Activated naive CD8-positive, alpha-beta T cell (primary cell): ENCODE measurements around the gene APH1B.
"Not testable (repeated sequence)": the region's sequence is repeated elsewhere in the genome, so short reads cannot be mapped to it uniquely, and the experiment has no call there.

Source experiments
- H3K27ac Mint-ChIP-seq: one replicate; pipeline ENCODE4 v1.8.0; 2021; ENCODE audit warnings: mixed read lengths
- H3K27me3 Mint-ChIP-seq: one replicate; pipeline ENCODE4 v1.8.0; 2021; ENCODE audit warnings: mixed read lengths
- H3K36me3 Mint-ChIP-seq: one replicate; pipeline ENCODE4 v1.8.0; 2021; ENCODE audit warnings: mixed read lengths
- H3K4me1 Mint-ChIP-seq: one replicate; pipeline ENCODE4 v1.8.0; 2021; ENCODE audit warnings: low read depth, mixed read lengths
- H3K4me3 Mint-ChIP-seq: one replicate; pipeline ENCODE4 v1.8.0; 2021; ENCODE audit warnings: mild to moderate bottlenecking, mixed read lengths
- H3K9me3 Mint-ChIP-seq: one replicate; pipeline ENCODE4 v1.8.0; 2021; ENCODE audit warnings: low read depth, mixed read lengths

Gene APH1B

GRCh38 chr15:63299943-63300575 lies 22.7 kb downstream of the APH1B start:
- H3K27ac Mint-ChIP-seq: no peak overlapping the region
- H3K27me3 Mint-ChIP-seq: no peaks in the 10 kb centered on the region
- H3K4me1 Mint-ChIP-seq: peaks cover 5% of the 10 kb centered on the region
- no peaks in the 10 kb centered on the region for H3K9me3 Mint-ChIP-seq
- H3K36me3 Mint-ChIP-seq: peaks cover 17% of the 10 kb centered on the region
- H3K4me3 Mint-ChIP-seq: no peak overlapping the region

GRCh38 chr15:63301088-63301487 lies 23.7 kb downstream of the APH1B start:
- no peaks in the 10 kb centered on the region for H3K9me3 Mint-ChIP-seq
- no peak overlapping the region for H3K4me3 Mint-ChIP-seq
- H3K27me3 Mint-ChIP-seq: no peaks in the 10 kb centered on the region
- H3K27ac Mint-ChIP-seq: no peak overlapping the region
- peaks cover 3% of the 10 kb centered on the region for H3K4me1 Mint-ChIP-seq
- peaks cover 17% of the 10 kb centered on the region for H3K36me3 Mint-ChIP-seq

- no peaks in the 10 kb centered on the region for H3K9me3 Mint-ChIP-seq
- no peaks in the 10 kb centered on the region for H3K4me1 Mint-ChIP-seq
- H3K36me3 Mint-ChIP-seq: peaks cover 9% of the 10 kb centered on the region
- no peak overlapping the region for H3K4me3 Mint-ChIP-seq
- H3K27ac Mint-ChIP-seq: no peak overlapping the region
- no peaks in the 10 kb centered on the region for H3K27me3 Mint-ChIP-seq
Observed at GRCh38 chr15:63305260-63305659, 27.9 kb downstream of the APH1B start.

GRCh38 chr15:63306492-63307073 lies 29.2 kb downstream of the APH1B start:
- no peaks in the 10 kb centered on the region for H3K9me3 Mint-ChIP-seq
- H3K27ac Mint-ChIP-seq: no peak overlapping the region
- no peaks in the 10 kb centered on the region for H3K4me1 Mint-ChIP-seq
- H3K4me3 Mint-ChIP-seq: no peak overlapping the region
- H3K27me3 Mint-ChIP-seq: no peaks in the 10 kb centered on the region
- H3K36me3 Mint-ChIP-seq: peaks cover 12% of the 10 kb centered on the region

GRCh38 chr15:63308491-63308890 lies 31.1 kb downstream of the APH1B start:
- Mint-ChIP-seq H3K4me1 (no peaks in the 10 kb centered on the region), H3K4me3 (no peak overlapping the region), H3K27me3 (no peaks in the 10 kb centered on the region), H3K9me3 (no peaks in the 10 kb centered on the region), H3K27ac (no peak overlapping the region), H3K36me3 (peaks cover 5% of the 10 kb centered on the region)

- H3K4me3 Mint-ChIP-seq: no peak overlapping the region
- no peaks in the 10 kb centered on the region for H3K27me3 Mint-ChIP-seq
- H3K36me3 Mint-ChIP-seq: peaks cover 5% of the 10 kb centered on the region
- no peak overlapping the region for H3K27ac Mint-ChIP-seq
- H3K9me3 Mint-ChIP-seq: no peaks in the 10 kb centered on the region
- H3K4me1 Mint-ChIP-seq: no peaks in the 10 kb centered on the region
Observed at GRCh38 chr15:63308947-63309346, 31.5 kb downstream of the APH1B start.

- no peaks in the 10 kb centered on the region for H3K4me1 Mint-ChIP-seq
- no peak overlapping the region for H3K27ac Mint-ChIP-seq
- no peak overlapping the region for H3K4me3 Mint-ChIP-seq
- H3K27me3 Mint-ChIP-seq: no peaks in the 10 kb centered on the region
- H3K9me3 Mint-ChIP-seq: no peaks in the 10 kb centered on the region
- peaks cover 5% of the 10 kb centered on the region for H3K36me3 Mint-ChIP-seq
Observed at GRCh38 chr15:63310646-63311045, 33.2 kb downstream of the APH1B start.

- H3K9me3 Mint-ChIP-seq: no peaks in the 10 kb centered on the region
- no peak overlapping the region for H3K4me3 Mint-ChIP-seq
- H3K36me3 Mint-ChIP-seq: peaks cover 5% of the 10 kb centered on the region
- no peaks in the 10 kb centered on the region for H3K4me1 Mint-ChIP-seq
- no peaks in the 10 kb centered on the region for H3K27me3 Mint-ChIP-seq
- no peak overlapping the region for H3K27ac Mint-ChIP-seq
Observed at GRCh38 chr15:63312286-63312685, 34.9 kb downstream of the APH1B start.

- H3K4me3 Mint-ChIP-seq: no peak overlapping the region
Observed at GRCh38 chr15:63313825-63314224, 36.4 kb downstream of the APH1B start.

GRCh38 chr15:63314409-63314808 lies 37.0 kb downstream of the APH1B start:
- H3K4me3 Mint-ChIP-seq: no peak overlapping the region
- no peaks in the 10 kb centered on the region for H3K9me3 Mint-ChIP-seq
- no peak overlapping the region for H3K27ac Mint-ChIP-seq
- no peaks in the 10 kb centered on the region for H3K4me1 Mint-ChIP-seq
- H3K27me3 Mint-ChIP-seq: no peaks in the 10 kb centered on the region
- H3K36me3 Mint-ChIP-seq: peaks cover 2% of the 10 kb centered on the region

More at GRCh38 chr15:63313825-63314224, 36.4 kb downstream of the APH1B start:
- Mint-ChIP-seq H3K36me3 (peaks cover 5% of the 10 kb centered on the region), H3K4me1 (no peaks in the 10 kb centered on the region), H3K9me3 (no peaks in the 10 kb centered on the region), H3K27ac (no peak overlapping the region), H3K27me3 (no peaks in the 10 kb centered on the region)

GRCh38 chr15:63318344-63318743 lies 40.9 kb downstream of the APH1B start:
- H3K4me3 Mint-ChIP-seq: no peak overlapping the region
- no peaks in the 10 kb centered on the region for H3K4me1 Mint-ChIP-seq
- H3K27me3 Mint-ChIP-seq: no peaks in the 10 kb centered on the region
- H3K36me3 Mint-ChIP-seq: no peaks in the 10 kb centered on the region
- no peaks in the 10 kb centered on the region for H3K9me3 Mint-ChIP-seq
- no peak overlapping the region for H3K27ac Mint-ChIP-seq

GRCh38 chr15:63319065-63319464 lies 41.7 kb downstream of the APH1B start:
- Mint-ChIP-seq H3K27ac (no peak overlapping the region), H3K27me3 (no peaks in the 10 kb centered on the region), H3K9me3 (no peaks in the 10 kb centered on the region), H3K4me1 (no peaks in the 10 kb centered on the region), H3K36me3 (no peaks in the 10 kb centered on the region), H3K4me3 (no peak overlapping the region)

GRCh38 chr15:63320446-63320845 lies 43.0 kb downstream of the APH1B start:
- H3K4me3 Mint-ChIP-seq, H3K36me3 Mint-ChIP-seq, H3K4me1 Mint-ChIP-seq, H3K27me3 Mint-ChIP-seq, H3K27ac Mint-ChIP-seq, H3K9me3 Mint-ChIP-seq: not testable (repeated sequence)

- H3K4me1 Mint-ChIP-seq, H3K27me3 Mint-ChIP-seq, H3K36me3 Mint-ChIP-seq, H3K9me3 Mint-ChIP-seq, H3K4me3 Mint-ChIP-seq, H3K27ac Mint-ChIP-seq: not testable (repeated sequence)
Observed at GRCh38 chr15:63320981-63321380, 43.6 kb downstream of the APH1B start.

GRCh38 chr15:63321462-63321861 lies 44.1 kb downstream of the APH1B start:
- Mint-ChIP-seq H3K9me3 (no peaks in the 10 kb centered on the region), H3K4me3 (no peak overlapping the region), H3K4me1 (no peaks in the 10 kb centered on the region), H3K36me3 (no peaks in the 10 kb centered on the region), H3K27ac (no peak overlapping the region), H3K27me3 (no peaks in the 10 kb centered on the region)

- Mint-ChIP-seq H3K4me3 (no peak overlapping the region), H3K27me3 (no peaks in the 10 kb centered on the region), H3K36me3 (no peaks in the 10 kb centered on the region), H3K9me3 (no peaks in the 10 kb centered on the region), H3K4me1 (no peaks in the 10 kb centered on the region), H3K27ac (no peak overlapping the region)
Observed at GRCh38 chr15:63322541-63322940, 45.1 kb downstream of the APH1B start.
